MM.1S (cell line): ENCODE results near the gene PHPT1.

Source experiments
- DNase-seq: peaks from one replicate; pipeline ENCODE4 v3.0.0-alpha.2; 2015
- H2AFZ ChIP-seq: fragments of 300-600 bp; sonication (generic); 2 replicates; pipeline ENCODE4 v1.6.0; 2016; ENCODE audit warnings: antibody characterized with exemption, low read length
- H3F3A ChIP-seq: fragments of 300-600 bp; sonication (generic); 2 replicates; pipeline ENCODE4 v1.6.1; 2016; ENCODE audit warnings: mild to moderate bottlenecking, antibody characterized with exemption, low read length, moderate library complexity, mixed read lengths; ENCODE audit not compliant: insufficient read depth
- H3K27ac ChIP-seq: fragments of 300-600 bp; sonication (generic); 2 replicates; pipeline ENCODE4 v1.5.1; 2016; ENCODE audit warnings: mild to moderate bottlenecking, low read length
- H3K27me3 ChIP-seq: fragments of 300-600 bp; sonication (generic); replicated peaks from 2 replicates; pipeline ENCODE4 v1.6.0; 2016; ENCODE audit warnings: low read length; ENCODE audit not compliant: insufficient read depth
- H3K36me3 ChIP-seq: fragments of 300-600 bp; sonication (generic); replicated peaks from 2 replicates; pipeline ENCODE4 v1.6.1; 2016; ENCODE audit warnings: mild to moderate bottlenecking, low read length, mixed read lengths; ENCODE audit not compliant: insufficient read depth
- H3K4me1 ChIP-seq: fragments of 300-600 bp; sonication (generic); 2 replicates; pipeline ENCODE4 v1.6.1; 2016; ENCODE audit warnings: low read length, mixed read lengths
- H3K4me2 ChIP-seq: fragments of 300-600 bp; sonication (generic); 2 replicates; pipeline ENCODE4 v1.6.0; 2016; ENCODE audit warnings: low read depth, low read length
- H3K4me3 ChIP-seq: fragments of 300-600 bp; sonication (generic); 2 replicates; pipeline ENCODE4 v1.5.1; 2016; ENCODE audit warnings: low read length, mixed read lengths
- H3K79me2 ChIP-seq: fragments of 300-600 bp; sonication (generic); 2 replicates; pipeline ENCODE4 v1.6.1; 2016; ENCODE audit warnings: mixed run types, low read length, mixed read lengths
- H3K9ac ChIP-seq: fragments of 300-600 bp; sonication (generic); 2 replicates; pipeline ENCODE4 v1.6.1; 2016; ENCODE audit warnings: low read length, mixed read lengths
- H3K9me2 ChIP-seq: fragments of 300-600 bp; sonication (generic); replicated peaks from 2 replicates; pipeline ENCODE4 v1.6.1; 2016; ENCODE audit warnings: mild to moderate bottlenecking, low read length, mixed read lengths; ENCODE audit not compliant: insufficient read depth
- H3K9me3 ChIP-seq: fragments of 300-600 bp; sonication (generic); replicated peaks from 2 replicates; pipeline ENCODE4 v1.6.1; 2016; ENCODE audit warnings: mild to moderate bottlenecking, low read length, mixed read lengths; ENCODE audit not compliant: insufficient read depth
- H4K20me1 ChIP-seq: fragments of 300-600 bp; sonication (generic); 2 replicates; pipeline ENCODE4 v1.6.1; 2016; ENCODE audit warnings: mild to moderate bottlenecking, low read length, moderate library complexity, mixed read lengths; ENCODE audit not compliant: insufficient read depth
- CTCF ChIP-seq: fragments of 300-600 bp; sonication (generic); IDR thresholded peaks from 2 replicates; pipeline ENCODE4 v1.5.1; 2016; ENCODE audit warnings: antibody characterized with exemption, low read length, mixed read lengths
- EZH2 ChIP-seq: fragments of 300-600 bp; sonication (generic); optimal IDR thresholded peaks from 2 replicates; pipeline ENCODE3; 2017; ENCODE audit warnings: low read depth, mild to moderate bottlenecking, antibody characterized with exemption, low read length, mixed read lengths
- EZH2phosphoT487 ChIP-seq: fragments of 300-600 bp; sonication (generic); IDR thresholded peaks from 2 replicates; pipeline ENCODE4 v1.6.1; 2018; ENCODE audit warnings: antibody characterized with exemption, low read length

PHPT1 gene

DNA sequence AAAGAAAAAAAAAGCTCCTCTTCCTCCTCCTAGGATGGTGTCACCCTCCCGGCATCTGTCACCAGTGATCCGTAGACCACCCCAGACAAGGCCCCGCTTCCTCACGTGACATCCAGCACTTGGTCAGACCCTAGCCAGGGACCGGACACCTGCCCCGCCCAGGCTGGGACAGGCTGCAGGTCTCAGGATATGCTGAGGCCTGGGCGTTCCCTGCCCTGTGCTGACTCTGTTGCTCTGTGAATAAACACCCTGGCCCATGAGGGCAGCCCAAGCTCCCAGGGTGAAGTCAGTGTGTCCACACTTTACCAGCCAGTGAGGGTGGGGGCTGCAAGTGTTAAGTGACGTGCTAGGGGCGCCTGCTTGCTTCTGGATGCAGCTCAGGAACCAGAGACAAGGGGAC is 11.3 kb downstream of the PHPT1 start:
- TF ChIP-seq CTCF (no peak), EZH2 (no peak), EZH2phosphoT487 (no peak)

DNA sequence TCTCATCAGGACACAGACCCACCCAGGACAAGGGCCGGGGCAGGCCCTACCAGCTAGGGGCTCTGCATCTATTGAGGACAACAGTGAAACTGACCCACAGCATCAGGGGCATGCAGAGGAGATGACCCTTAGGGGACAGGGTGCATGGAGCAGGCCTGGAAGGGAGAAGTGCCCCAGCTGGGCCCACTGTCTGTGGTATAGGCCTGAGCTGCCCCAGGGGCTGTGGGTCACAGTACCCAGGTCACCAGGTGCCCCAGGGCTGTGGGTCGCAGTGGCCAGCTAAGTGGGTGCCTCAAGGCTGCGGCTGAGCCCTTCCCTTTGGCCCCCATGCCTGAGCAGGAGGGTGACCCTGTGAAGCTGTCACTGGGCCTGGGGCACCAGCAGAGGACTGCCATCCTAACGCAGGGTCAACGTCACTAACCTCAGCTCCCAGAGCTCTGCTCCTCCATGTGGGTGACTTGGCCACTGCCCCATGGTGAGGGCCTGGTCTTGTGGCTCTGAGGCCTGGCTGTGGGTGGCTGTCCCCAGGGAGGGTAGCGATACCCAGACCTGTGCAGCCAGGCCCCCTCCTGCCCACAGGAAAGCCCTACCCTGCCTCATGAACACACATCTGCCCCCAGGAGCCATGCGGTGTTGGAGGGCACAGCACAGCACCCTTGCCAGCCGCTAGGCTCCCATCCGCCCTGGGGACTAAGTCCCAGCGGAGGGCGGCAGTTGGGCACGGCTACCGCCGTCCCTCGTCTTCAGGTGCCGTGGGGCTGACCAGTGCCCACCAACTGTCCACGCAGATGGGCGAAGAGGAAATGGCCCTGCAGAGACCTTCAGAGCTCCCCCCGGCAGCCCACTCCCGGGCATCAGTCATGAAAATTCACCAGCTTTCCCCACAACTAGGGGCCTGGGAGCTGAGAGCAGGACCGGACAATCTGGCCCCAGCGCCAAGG is 12.0 kb downstream of the PHPT1 start:
- Histone ChIP-seq H2AFZ (no peak overlapping the region), H3K9me2 (no peaks in the 10 kb centered on the region), H3K9ac (no peak overlapping the region), H3F3A (no peaks in the 10 kb centered on the region), H3K27ac (no peak overlapping the region), H3K4me1 (peaks cover 7% of the 10 kb centered on the region; the same call in 1 of the 2 replicates), H3K79me2 (peaks cover 36% of the 10 kb centered on the region), H3K4me3 (no peak overlapping the region), H3K9me3 (no peaks in the 10 kb centered on the region), H3K36me3 (no peaks in the 10 kb centered on the region; the same call in 1 of the 2 replicates), H3K4me2 (no peak overlapping the region), H3K27me3 (no peaks in the 10 kb centered on the region), H4K20me1 (no peaks in the 10 kb centered on the region)
- no peak for TF ChIP-seq CTCF
- TF ChIP-seq EZH2phosphoT487 = no peak
- TF ChIP-seq EZH2 = no peak
- no peak for DNase-seq

More for the DNA sequence above, 11.3 kb downstream of the PHPT1 start:
- no peaks in the 10 kb centered on the region for H3K27me3 ChIP-seq
- H3K4me1 ChIP-seq = peaks cover 7% of the 10 kb centered on the region; the same call in 1 of the 2 replicates
- no peaks in the 10 kb centered on the region for H3F3A ChIP-seq
- DNase-seq = no peak
- no peak overlapping the region for H3K4me2 ChIP-seq
- no peak overlapping the region for H3K9ac ChIP-seq
- H3K27ac ChIP-seq = no peak overlapping the region
- no peaks in the 10 kb centered on the region for H4K20me1 ChIP-seq
- H3K4me3 ChIP-seq = no peak overlapping the region
- no peaks in the 10 kb centered on the region for H3K9me3 ChIP-seq
- no peaks in the 10 kb centered on the region for H3K9me2 ChIP-seq
- H2AFZ ChIP-seq = no peak overlapping the region
- no peaks in the 10 kb centered on the region; the same call in 1 of the 2 replicates for H3K36me3 ChIP-seq
- H3K79me2 ChIP-seq = peaks cover 30% of the 10 kb centered on the region

GRCh38 chr9:136861874-136862457 is 12.8 kb downstream of the PHPT1 start:
- no peaks in the 10 kb centered on the region for H3K27me3 ChIP-seq
- H3K27ac ChIP-seq = no peak overlapping the region
- H3K36me3 ChIP-seq = no peaks in the 10 kb centered on the region; the same call in 1 of the 2 replicates
- peaks cover 7% of the 10 kb centered on the region; the same call in 1 of the 2 replicates for H3K4me1 ChIP-seq
- H3K9me3 ChIP-seq = no peaks in the 10 kb centered on the region
- no peaks in the 10 kb centered on the region for H3K9me2 ChIP-seq
- no peaks in the 10 kb centered on the region for H3F3A ChIP-seq
- peaks cover 36% of the 10 kb centered on the region for H3K79me2 ChIP-seq
- no peak overlapping the region for H3K4me2 ChIP-seq
- H3K4me3 ChIP-seq = no peak overlapping the region
- H2AFZ ChIP-seq = no peak overlapping the region
- no peak overlapping the region for H3K9ac ChIP-seq
- no peaks in the 10 kb centered on the region for H4K20me1 ChIP-seq
- no peak for DNase-seq
- no peak for TF ChIP-seq CTCF
- TF ChIP-seq EZH2phosphoT487 = no peak
- TF ChIP-seq EZH2 = no peak
